DMS114 treated with DMSO at 0.1 percent for 48 hours (cell line): ENCODE measurements around the gene BUB1B.
"Not testable (repeated sequence)": the region's sequence is repeated elsewhere in the genome, so short reads cannot be mapped to it uniquely, and the experiment has no call there.

Source experiments
- DNase-seq: peaks from one replicate; lab custom pipeline; 2025; ENCODE audit not compliant: unreplicated experiment; lab: John Stamatoyannopoulos, UW

Gene BUB1B

DNA sequence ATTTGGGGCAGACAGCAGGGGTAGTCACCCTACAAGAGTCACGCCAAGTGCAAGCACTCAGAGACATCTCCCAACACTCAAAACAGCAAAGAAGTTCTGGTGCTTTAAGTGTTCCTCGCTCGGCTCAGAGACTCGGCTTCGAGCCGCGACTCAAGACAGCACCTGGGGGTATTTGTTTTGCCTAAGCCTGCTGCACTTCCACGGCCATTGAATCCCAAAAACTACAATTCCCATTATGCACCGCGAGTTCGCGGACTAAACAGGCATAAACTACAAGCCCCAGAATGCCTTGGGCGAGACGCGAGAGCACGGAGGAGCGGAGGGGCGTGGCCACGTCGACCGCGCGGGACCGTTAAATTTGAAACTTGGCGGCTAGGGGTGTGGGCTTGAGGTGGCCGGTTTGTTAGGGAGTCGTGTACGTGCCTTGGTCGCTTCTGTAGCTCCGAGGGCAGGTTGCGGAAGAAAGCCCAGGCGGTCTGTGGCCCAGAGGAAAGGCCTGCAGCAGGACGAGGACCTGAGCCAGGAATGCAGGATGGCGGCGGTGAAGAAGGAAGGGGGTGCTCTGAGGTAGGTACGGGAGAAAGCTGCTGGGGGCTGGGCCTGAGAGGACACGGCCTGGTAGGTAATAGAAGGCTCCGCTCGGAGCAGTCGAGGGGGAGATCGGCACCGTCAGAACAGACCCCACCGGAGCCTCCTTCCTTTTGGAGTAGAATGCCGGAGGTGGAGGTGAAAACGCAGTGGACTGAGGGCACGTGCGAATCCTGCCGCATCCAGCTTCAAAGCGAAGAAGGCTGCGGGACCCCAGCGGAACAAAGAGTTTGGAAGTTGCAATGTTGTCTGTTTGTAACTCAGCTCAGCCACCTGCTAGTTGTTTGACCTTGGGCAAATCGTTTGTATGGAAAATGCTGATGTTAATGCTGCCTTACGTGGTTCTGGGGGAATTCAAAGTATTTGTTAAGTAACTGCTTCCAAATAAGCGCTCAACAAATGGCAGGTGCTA is at the start of gene BUB1B:
Gene BUB1B (plus strand): TSS at position 381 of the 1,000 bp plus-strand sequence. CDS start 152 bp downstream, at position 533.
- DNase-seq = peak; percentile 96

DNA sequence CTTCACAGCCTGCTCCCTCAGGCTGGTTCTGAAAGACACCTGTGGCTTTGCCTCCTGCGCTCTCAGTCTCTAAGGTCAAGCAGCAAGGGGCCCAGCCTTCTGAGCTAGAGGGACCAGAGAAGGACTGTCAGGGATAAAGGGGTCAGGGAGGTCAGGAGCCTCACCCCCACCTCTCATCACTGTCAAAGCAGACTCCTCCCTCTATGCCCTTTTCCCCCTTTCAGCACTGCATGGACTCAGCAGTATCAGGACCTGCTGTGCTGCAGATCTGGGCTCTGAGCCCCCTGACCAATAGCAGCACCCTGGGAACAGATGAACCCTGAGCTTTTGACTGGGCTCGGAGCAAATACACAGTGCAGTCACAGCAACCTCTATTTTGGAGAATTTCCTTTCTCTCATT is 49.0 kb upstream of the BUB1B start:
- no peak for DNase-seq

DNA sequence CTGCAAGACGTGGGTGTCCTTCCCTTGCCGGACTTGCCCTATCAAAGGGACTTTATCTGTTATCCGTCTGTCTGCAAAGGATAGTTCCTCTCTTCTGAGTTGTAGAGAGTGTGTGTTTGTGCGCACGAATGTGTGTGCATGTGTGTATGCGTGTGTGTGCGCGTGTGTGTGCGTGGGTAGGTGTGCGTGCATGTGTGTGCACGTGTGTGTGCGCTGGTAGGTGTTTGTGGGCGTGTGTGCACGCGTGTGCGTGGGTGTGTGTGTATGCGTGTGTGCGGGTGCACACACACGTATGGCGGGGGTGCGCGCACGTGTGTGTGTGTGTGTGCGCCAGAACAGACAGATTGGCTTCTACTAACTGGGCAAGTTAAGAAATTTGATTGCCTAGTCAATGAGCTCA is 48.1 kb upstream of the BUB1B start:
- no peak for DNase-seq

- DNase-seq = no peak
These were observed 46.7 kb upstream of the BUB1B start for GRCh38 chr15:40114218-40114617.

GRCh38 chr15:40115106-40115505 is 45.8 kb upstream of the BUB1B start:
- DNase-seq = not testable (repeated sequence)

GRCh38 chr15:40115670-40116093 is 45.2 kb upstream of the BUB1B start:
- DNase-seq = no peak

DNA sequence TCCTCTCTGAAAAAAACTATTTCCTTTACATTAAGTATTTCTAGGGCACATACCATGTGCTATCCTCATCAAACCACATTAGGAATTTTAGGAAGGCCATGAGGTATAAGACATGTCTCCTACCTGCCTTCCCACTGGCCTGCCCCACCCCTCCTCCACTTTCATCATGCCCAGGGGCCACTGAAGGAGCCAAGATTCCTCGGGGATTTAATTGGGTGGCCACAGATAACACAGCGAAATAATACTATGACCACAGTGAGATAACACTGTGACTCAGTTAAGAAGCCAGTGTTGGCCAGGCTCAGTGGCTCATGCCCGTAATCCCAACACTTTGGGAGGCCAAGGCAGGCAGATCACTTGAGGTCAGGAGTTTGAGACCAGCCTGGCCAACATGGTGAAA is 42.4 kb upstream of the BUB1B start:
- DNase-seq = no peak

GRCh38 chr15:40121911-40122638 is 38.8 kb upstream of the BUB1B start:
- DNase-seq = no peak

GRCh38 chr15:40122989-40123388 is 37.9 kb upstream of the BUB1B start:
- not testable (repeated sequence) for DNase-seq

DNA sequence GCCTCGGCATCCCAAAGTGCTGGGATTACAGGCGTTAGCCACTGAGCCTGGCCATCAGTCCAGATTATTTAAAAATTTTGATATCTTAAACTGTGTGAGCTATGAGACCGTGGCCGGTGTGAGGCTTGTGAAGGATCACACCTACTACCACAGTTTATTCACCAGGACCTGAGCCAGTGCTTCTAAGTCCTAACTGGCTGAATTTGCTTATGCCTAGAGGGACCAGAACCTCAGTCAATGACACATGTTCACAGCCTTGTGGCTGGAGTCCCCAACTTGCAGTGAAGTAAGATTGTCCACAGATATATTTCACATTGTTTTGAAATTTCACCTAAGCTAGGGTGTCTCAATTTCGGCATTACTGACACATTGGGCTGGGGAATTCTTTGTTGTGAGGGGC is 37.0 kb upstream of the BUB1B start:
- DNase-seq = not testable (repeated sequence)

DNA sequence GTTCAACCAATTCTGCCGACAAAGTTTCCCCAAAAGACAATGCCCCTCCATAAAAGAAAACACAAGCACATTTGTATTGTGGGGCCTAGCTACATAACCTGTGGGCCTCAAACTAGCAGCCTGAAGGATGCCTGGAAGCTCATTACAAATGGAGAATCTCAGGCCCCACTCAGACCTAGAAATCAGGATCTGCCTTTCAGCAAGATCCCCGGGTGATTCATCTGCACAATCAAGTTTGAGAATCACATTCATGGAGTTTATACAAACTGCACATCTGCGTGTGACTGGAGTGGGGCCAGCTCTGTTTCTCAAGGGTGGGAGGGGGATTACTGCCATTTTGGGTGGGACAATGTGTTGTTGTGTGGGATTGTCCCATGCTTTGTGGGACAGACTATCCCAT is 36.5 kb upstream of the BUB1B start:
- DNase-seq = not testable (repeated sequence)

GRCh38 chr15:40124807-40125285 is 36.0 kb upstream of the BUB1B start:
- DNase-seq = not testable (repeated sequence)

GRCh38 chr15:40125950-40126349 is 34.9 kb upstream of the BUB1B start:
- no peak for DNase-seq

GRCh38 chr15:40128766-40129660 is 31.9 kb upstream of the BUB1B start:
- DNase-seq = no peak

GRCh38 chr15:40130118-40130517 is 30.8 kb upstream of the BUB1B start:
- DNase-seq = no peak

DNA sequence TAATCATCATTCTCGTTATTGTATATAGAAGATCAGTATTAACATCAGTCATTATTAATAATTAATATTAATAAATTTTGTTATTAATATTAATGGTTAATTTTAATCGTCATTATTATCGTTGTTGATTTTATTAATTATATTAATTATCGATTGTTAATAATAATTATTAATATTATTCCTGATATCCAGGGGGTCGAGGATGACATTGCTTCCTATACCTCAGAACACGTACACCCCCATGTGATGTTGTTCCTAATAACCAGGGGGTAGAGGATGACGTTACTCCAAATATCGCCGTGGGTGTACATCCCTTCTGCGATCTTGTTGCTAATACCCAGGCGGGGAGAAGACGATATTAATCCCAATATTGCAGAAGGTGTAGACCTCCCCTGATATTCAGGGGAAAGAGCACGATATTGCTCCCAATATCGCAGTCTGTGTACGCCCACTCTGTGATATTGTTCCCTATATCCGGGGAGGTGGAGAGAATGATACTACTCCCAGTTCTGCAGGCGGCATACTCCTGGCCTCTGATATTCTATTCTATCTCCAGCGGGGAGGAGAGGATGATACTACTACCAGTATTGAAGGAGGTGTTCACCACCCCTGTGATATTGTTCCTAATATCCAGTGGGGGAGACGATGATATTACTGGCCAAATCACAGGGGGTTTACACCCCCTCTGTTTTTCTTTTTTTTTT is 29.9 kb upstream of the BUB1B start:
- DNase-seq = no peak

GRCh38 chr15:40133544-40133943 is 27.3 kb upstream of the BUB1B start:
- DNase-seq = no peak

DNA sequence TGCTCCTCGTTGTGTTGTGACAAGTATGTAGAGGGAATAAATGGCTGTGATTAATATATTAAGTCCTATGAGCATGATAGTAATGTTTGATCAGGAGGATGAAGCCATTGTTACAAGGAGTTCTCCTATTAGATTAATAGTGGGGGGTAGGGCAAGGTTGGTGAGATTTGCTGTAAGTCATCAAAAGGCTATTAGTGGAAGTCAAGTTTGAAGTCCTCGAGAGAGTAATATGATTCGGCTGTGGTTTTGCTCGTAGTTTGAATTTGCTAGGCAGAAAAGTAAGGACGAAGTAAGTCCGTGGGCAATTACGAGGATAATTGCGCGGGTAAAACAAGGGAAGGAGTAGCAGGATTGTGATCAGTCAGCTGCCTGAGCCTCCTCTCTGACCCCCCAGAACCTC is 26.0 kb upstream of the BUB1B start:
- DNase-seq = no peak

DNA sequence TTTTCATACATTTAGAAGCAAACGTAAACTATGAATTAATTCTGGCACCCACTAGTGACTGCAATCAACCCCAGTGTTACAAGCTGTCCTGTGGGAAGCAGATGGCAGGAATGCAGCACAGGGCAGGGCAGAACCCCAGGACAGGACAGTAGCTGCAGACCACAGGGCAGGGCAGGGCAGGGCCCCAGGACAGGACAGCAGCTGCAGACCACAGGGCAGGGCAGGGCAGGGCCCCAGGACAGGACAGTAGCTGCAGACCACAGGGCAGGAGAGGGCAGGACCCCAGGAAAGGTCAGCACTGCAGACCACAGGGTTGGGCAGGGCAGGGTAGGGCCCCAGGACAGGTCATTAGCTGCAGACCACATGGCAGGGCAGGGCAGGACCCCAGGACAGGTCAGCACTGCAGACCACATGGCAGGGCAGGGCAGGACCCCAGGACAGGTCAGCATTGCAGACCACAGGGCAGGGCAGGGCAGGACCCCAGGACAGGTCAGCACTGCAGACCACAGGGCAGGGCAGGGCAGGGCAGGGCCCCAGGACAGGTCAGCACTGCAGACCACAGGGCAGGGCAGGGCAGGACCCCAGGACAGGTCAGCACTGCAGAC is 24.9 kb upstream of the BUB1B start:
- not testable (repeated sequence) for DNase-seq
